Left ventricle myocardium inferior (tissue), 1 donor: ENCODE data around the gene SLC17A5. TPM values are rescaled to one million over a fixed set of nuclear protein-coding genes. Genes with fewer than 3 reads are reported as not detected.

ENCODE experiments used
- DNase-seq: peaks from one replicate; pipeline ENCODE4 v3.0.0-alpha.2; 2020
- H3K27ac ChIP-seq: fragments of 200-600 bp; replicated peaks from 2 replicates; pipeline ENCODE4 v1.8.0; 2021
- H3K27me3 ChIP-seq: fragments of 200-600 bp; 2 replicates; pipeline ENCODE4 v1.8.0; 2021; ENCODE audit warnings: low read depth
- H3K36me3 ChIP-seq: fragments of 200-600 bp; 2 replicates; pipeline ENCODE4 v1.8.0; 2021
- H3K4me1 ChIP-seq: fragments of 200-600 bp; 2 replicates; pipeline ENCODE4 v1.8.0; 2021
- H3K4me3 ChIP-seq: fragments of 200-600 bp; 2 replicates; pipeline ENCODE4 v1.8.0; 2021; ENCODE audit warnings: mild to moderate bottlenecking, moderate library complexity
- H3K9me3 ChIP-seq: fragments of 200-600 bp; replicated peaks from 2 replicates; pipeline ENCODE4 v1.8.0; 2021
- intact Hi-C: fragments of 100-400 bp; cut with micrococcal nuclease; formaldehyde crosslinking; loops from one replicate; pipeline ENCODE4 v1.11.0; 2022
- total RNA-seq: library from RNA; stranded (reverse); fragmentation: NEBNext Ultra II Directional; extraction: Animal tissue kit (Norgen Biotek cat#: 25700); gene quantifications from one replicate; pipeline ENCODE4 v1.2.1, GENCODE V29; 2021
- TF ChIP-seq, protein P1 (sequence below): fragments of 200-600 bp; IDR thresholded peaks from 2 replicates; pipeline ENCODE4 v1.8.0; 2021; ENCODE audit warnings: antibody characterized with exemption, mild to moderate bottlenecking, borderline replicate concordance
- donor health status: DM: no; HTN: yes; CAD: no; lungs with severe emphysema.

The SLC17A5 gene
- total RNA-seq, 1 donor from 2014 or later: 5.3 TPM

DNA sequence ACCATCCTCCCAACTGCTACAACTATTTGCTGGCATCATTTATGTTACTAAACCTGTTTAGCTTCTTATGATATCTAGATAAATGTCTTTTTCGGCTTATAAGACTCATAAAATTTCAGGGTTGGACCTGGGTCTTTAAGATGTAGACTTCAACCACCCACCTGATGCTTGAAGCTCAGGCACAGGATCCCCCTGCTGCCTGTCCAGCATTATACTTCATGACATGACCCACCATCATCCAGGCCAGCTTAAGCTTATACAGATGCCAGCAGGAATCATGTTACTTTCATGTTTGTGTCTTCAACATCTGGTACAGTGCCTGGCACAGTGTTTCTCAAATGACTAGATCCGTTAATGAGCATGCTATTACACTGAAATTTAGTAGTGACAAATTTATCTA, 47.4 kb downstream of the SLC17A5 start:
- H3K27ac ChIP-seq: no peak overlapping the region
- no peak overlapping the region for H3K4me3 ChIP-seq
- intact Hi-C loops: loop anchor here (5.0 kb wide), 1 partner anchor 89 kb away; no protein-coding TSS in a partner anchor
- TF ChIP-seq, protein P1, sequence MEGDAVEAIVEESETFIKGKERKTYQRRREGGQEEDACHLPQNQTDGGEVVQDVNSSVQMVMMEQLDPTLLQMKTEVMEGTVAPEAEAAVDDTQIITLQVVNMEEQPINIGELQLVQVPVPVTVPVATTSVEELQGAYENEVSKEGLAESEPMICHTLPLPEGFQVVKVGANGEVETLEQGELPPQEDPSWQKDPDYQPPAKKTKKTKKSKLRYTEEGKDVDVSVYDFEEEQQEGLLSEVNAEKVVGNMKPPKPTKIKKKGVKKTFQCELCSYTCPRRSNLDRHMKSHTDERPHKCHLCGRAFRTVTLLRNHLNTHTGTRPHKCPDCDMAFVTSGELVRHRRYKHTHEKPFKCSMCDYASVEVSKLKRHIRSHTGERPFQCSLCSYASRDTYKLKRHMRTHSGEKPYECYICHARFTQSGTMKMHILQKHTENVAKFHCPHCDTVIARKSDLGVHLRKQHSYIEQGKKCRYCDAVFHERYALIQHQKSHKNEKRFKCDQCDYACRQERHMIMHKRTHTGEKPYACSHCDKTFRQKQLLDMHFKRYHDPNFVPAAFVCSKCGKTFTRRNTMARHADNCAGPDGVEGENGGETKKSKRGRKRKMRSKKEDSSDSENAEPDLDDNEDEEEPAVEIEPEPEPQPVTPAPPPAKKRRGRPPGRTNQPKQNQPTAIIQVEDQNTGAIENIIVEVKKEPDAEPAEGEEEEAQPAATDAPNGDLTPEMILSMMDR: no peak
- H3K9me3 ChIP-seq: no peaks in the 10 kb centered on the region
- peaks cover 67% of the 10 kb centered on the region for H3K36me3 ChIP-seq
- no peaks in the 10 kb centered on the region for H3K27me3 ChIP-seq
- DNase-seq: no peak
- peaks cover 9% of the 10 kb centered on the region for H3K4me1 ChIP-seq

GRCh38 chr6:73604461-73604860, 49.3 kb downstream of the SLC17A5 start:
- intact Hi-C loops: no loop called here
- DNase-seq: no peak
- no peaks in the 10 kb centered on the region for H3K9me3 ChIP-seq
- H3K27me3 ChIP-seq: no peaks in the 10 kb centered on the region
- H3K4me1 ChIP-seq: peaks cover 4% of the 10 kb centered on the region
- TF ChIP-seq, protein P1: no peak
- no peak overlapping the region for H3K27ac ChIP-seq
- peaks cover 60% of the 10 kb centered on the region for H3K36me3 ChIP-seq
- H3K4me3 ChIP-seq: no peak overlapping the region

DNA sequence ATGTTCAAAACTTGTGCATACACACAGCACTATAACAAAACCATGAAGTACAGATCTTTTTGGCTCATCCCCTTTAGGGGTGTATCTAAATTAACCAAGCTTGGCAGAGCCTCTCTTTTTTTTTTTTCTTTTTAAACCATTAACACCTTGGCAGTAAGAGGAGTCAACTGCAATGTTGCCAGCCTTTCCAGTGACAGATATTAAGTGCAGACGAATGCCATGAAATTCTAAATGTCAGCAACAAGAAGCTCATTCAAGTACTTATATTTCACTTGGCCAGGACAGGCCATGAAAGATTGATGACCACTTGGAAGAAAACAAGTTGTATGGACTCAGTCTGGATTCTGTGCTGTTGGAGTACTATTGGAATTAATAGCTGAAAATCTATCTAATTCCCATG, 49.8 kb downstream of the SLC17A5 start:
- H3K27me3 ChIP-seq: no peaks in the 10 kb centered on the region
- intact Hi-C loops: no loop called here
- TF ChIP-seq, protein P1: no peak
- no peak for DNase-seq
- peaks cover 4% of the 10 kb centered on the region for H3K4me1 ChIP-seq
- H3K36me3 ChIP-seq: peaks cover 57% of the 10 kb centered on the region
- H3K4me3 ChIP-seq: no peak overlapping the region
- H3K27ac ChIP-seq: no peak overlapping the region
- H3K9me3 ChIP-seq: no peaks in the 10 kb centered on the region

DNA sequence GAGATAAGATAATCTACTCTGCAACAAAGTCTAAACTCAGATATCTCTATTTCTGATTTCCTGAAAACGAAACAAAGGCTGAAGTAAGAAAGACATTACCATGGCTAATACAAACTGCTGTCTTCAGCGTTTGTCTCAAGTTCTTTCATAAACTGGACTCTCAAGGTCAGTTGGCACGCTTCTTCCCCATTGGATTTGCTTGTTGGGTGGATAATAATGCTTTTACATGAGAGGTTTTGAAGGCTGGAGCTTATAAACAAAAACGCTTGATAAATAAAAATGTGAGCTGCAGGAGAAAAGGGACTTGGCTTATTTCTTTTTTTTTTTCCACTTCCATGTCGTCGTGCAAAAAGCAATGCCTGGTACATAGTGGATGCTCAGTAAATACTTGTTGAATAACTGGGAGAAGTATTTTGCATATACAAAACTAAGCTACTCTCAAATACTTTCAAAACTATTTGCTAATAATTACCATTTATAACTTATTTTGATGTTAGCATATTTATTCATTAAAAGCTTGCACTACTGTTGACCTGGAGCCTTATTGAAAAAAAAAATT, 67.3 kb downstream of the SLC17A5 start:
- intact Hi-C loops: loop anchor here (10.0 kb wide), 1 partner anchor 62 kb away; the partner anchor contains the start of gene EEF1A1
- TF ChIP-seq, protein P1: no peak
- Histone ChIP-seq H3K4me1 (peaks cover 18% of the 10 kb centered on the region), H3K27me3 (peaks cover 9% of the 10 kb centered on the region), H3K36me3 (no peaks in the 10 kb centered on the region), H3K4me3 (peak overlapping the region; percentile 50), H3K9me3 (no peaks in the 10 kb centered on the region), H3K27ac (peak overlapping the region; percentile 93)
- no peak for DNase-seq

DNA sequence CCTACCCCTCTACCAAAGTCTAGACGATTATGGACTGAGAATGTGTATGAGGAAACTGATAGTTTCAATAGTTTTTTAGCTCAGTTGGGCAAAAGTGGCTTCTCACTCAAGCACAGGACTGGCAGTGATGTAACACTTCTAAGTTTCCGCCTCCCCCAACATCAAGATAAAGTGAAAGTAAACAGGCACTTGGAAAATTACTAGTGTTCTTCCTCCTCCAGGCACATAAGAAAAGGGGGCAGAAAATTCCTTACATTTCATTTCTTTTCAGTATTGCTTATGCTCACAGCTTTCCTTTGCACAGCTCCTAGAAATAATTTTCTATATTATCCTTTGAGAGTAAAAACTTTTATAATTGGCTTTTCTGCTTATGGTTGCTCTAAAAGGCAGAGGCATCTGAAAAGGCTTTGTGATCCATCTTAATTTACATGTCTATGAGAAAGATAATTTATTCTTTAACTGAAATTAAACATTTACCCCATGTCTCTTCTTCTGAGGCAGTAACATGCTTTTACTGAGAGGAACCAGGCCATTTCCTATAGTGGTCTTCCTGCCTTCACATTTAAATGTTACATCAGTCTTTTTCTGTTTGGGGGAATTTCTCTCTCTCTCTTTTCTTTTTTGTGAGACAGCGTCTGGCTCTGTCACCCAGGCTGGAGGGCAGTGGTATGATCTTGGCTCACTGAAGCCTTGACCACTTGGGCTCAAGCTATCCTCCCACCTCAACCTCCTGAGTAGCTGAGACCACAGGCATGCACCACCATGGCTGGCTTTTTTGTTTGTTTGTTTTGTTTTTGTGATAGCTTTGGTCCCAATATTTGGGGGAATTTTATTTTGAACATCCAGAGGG, 68.0 kb downstream of the SLC17A5 start:
- intact Hi-C loops: loop anchor here (10.0 kb wide), 1 partner anchor 61 kb away; the partner anchor contains the start of gene EEF1A1
- DNase-seq: no peak
- H3K4me1 ChIP-seq: peaks cover 23% of the 10 kb centered on the region
- H3K9me3 ChIP-seq: no peaks in the 10 kb centered on the region
- H3K4me3 ChIP-seq: peak overlapping the region; percentile 50
- no peaks in the 10 kb centered on the region for H3K36me3 ChIP-seq
- TF ChIP-seq, protein P1: no peak
- peak overlapping the region; percentile 93 for H3K27ac ChIP-seq
- peaks cover 16% of the 10 kb centered on the region for H3K27me3 ChIP-seq
